ACC112 (cell line): ENCODE results near the gene CHMP3.

Experiments
- H2AFZ ChIP-seq: fragments of 200-600 bp; sonication (generic); one replicate; pipeline ENCODE4 v1.6.0; 2017; ENCODE audit warnings: antibody characterized with exemption, low read length; ENCODE audit not compliant: unreplicated experiment
- H3K27ac ChIP-seq: fragments of 200-600 bp; sonication (generic); 2 replicates; pipeline ENCODE4 v1.5.1; 2014; ENCODE audit warnings: low read depth, mild to moderate bottlenecking, antibody characterized with exemption, low read length, moderate library complexity
- H3K27me3 ChIP-seq: fragments of 200-600 bp; sonication (generic); 2 replicates; pipeline ENCODE4 v1.6.1; 2014; ENCODE audit warnings: mild to moderate bottlenecking, antibody characterized with exemption, low read length, moderate library complexity, mixed read lengths; ENCODE audit not compliant: insufficient read depth
- H3K36me3 ChIP-seq: fragments of 200-600 bp; sonication (generic); 2 replicates; pipeline ENCODE4 v1.6.1; 2016; ENCODE audit warnings: mild to moderate bottlenecking, antibody characterized with exemption, low read length, moderate library complexity, mixed read lengths; ENCODE audit not compliant: insufficient read depth
- H3K4me1 ChIP-seq: fragments of 200-600 bp; sonication (generic); one replicate; pipeline ENCODE4 v1.6.1; 2016; ENCODE audit warnings: low read length, mixed read lengths; ENCODE audit not compliant: insufficient read depth, unreplicated experiment, control insufficient read depth
- H3K4me3 ChIP-seq: fragments of 200-600 bp; sonication (generic); 2 replicates; pipeline ENCODE4 v1.5.1; 2014; ENCODE audit warnings: mild to moderate bottlenecking, low read depth, low read length
- H3K79me2 ChIP-seq: fragments of 200-600 bp; sonication (generic); one replicate; pipeline ENCODE4 v1.6.0; 2016; ENCODE audit warnings: low read length; ENCODE audit not compliant: control insufficient read depth, unreplicated experiment, insufficient read depth

CHMP3 gene

GRCh38 chr2:86533589-86533988, 29.7 kb downstream of the CHMP3 start:
- peaks cover 20% of the 10 kb centered on the region for H3K36me3 ChIP-seq
- no peak overlapping the region for H3K27ac ChIP-seq
- no peaks in the 10 kb centered on the region for H3K27me3 ChIP-seq
- H2AFZ ChIP-seq, result no peak overlapping the region
- no peak overlapping the region for H3K4me3 ChIP-seq
- no peaks in the 10 kb centered on the region for H3K4me1 ChIP-seq
- H3K79me2 ChIP-seq, result no peaks in the 10 kb centered on the region

- no peaks in the 10 kb centered on the region for H3K4me1 ChIP-seq
- H3K27ac ChIP-seq, result no peak overlapping the region
- no peak overlapping the region for H3K4me3 ChIP-seq
- H3K36me3 ChIP-seq, result peaks cover 7% of the 10 kb centered on the region; the same call in 1 of the 2 replicates
- H3K79me2 ChIP-seq, result no peaks in the 10 kb centered on the region
- no peak overlapping the region for H2AFZ ChIP-seq
- H3K27me3 ChIP-seq, result no peaks in the 10 kb centered on the region
Measured at GRCh38 chr2:86525421-86526340, 37.6 kb downstream of the CHMP3 start.

GRCh38 chr2:86523491-86523890, 39.8 kb downstream of the CHMP3 start:
- peaks cover 13% of the 10 kb centered on the region; the same call in 1 of the 2 replicates for H3K36me3 ChIP-seq
- H3K4me3 ChIP-seq, result no peak overlapping the region

GRCh38 chr2:86522711-86523110, 40.5 kb downstream of the CHMP3 start:
- H3K4me1 ChIP-seq, result no peaks in the 10 kb centered on the region
- no peak overlapping the region for H2AFZ ChIP-seq
- H3K79me2 ChIP-seq, result no peaks in the 10 kb centered on the region
- H3K27ac ChIP-seq, result no peak overlapping the region
- no peak overlapping the region for H3K4me3 ChIP-seq
- peaks cover 13% of the 10 kb centered on the region; the same call in 1 of the 2 replicates for H3K36me3 ChIP-seq
- no peaks in the 10 kb centered on the region for H3K27me3 ChIP-seq

More at GRCh38 chr2:86523491-86523890, 39.8 kb downstream of the CHMP3 start:
- Histone ChIP-seq H2AFZ (no peak overlapping the region), H3K27ac (no peak overlapping the region), H3K27me3 (no peaks in the 10 kb centered on the region), H3K79me2 (no peaks in the 10 kb centered on the region), H3K4me1 (no peaks in the 10 kb centered on the region)

GRCh38 chr2:86521922-86522321, 41.3 kb downstream of the CHMP3 start:
- Histone ChIP-seq H3K27ac (no peak overlapping the region), H3K79me2 (no peaks in the 10 kb centered on the region), H3K27me3 (no peaks in the 10 kb centered on the region), H2AFZ (no peak overlapping the region), H3K36me3 (peaks cover 13% of the 10 kb centered on the region; the same call in 1 of the 2 replicates), H3K4me3 (no peak overlapping the region), H3K4me1 (no peaks in the 10 kb centered on the region)

GRCh38 chr2:86520153-86520552, 43.1 kb downstream of the CHMP3 start:
- no peak overlapping the region for H3K4me3 ChIP-seq
- no peaks in the 10 kb centered on the region for H3K4me1 ChIP-seq
- no peaks in the 10 kb centered on the region for H3K79me2 ChIP-seq
- H3K27ac ChIP-seq, result no peak overlapping the region
- H2AFZ ChIP-seq, result no peak overlapping the region
- H3K36me3 ChIP-seq, result peaks cover 7% of the 10 kb centered on the region; the same call in 1 of the 2 replicates
- no peaks in the 10 kb centered on the region for H3K27me3 ChIP-seq

- Histone ChIP-seq H3K79me2 (no peaks in the 10 kb centered on the region), H3K27ac (no peak overlapping the region), H3K4me1 (no peaks in the 10 kb centered on the region), H3K36me3 (peaks cover 7% of the 10 kb centered on the region; the same call in 1 of the 2 replicates), H3K27me3 (no peaks in the 10 kb centered on the region), H2AFZ (no peak overlapping the region), H3K4me3 (no peak overlapping the region)
Measured at GRCh38 chr2:86519349-86519748, 43.9 kb downstream of the CHMP3 start.

- no peaks in the 10 kb centered on the region for H3K79me2 ChIP-seq
- H3K4me1 ChIP-seq, result no peaks in the 10 kb centered on the region
- H3K27me3 ChIP-seq, result no peaks in the 10 kb centered on the region
- peaks cover 7% of the 10 kb centered on the region; the same call in 1 of the 2 replicates for H3K36me3 ChIP-seq
- no peak overlapping the region for H2AFZ ChIP-seq
- no peak overlapping the region for H3K4me3 ChIP-seq
- H3K27ac ChIP-seq, result no peak overlapping the region
Measured at GRCh38 chr2:86518481-86518880, 44.8 kb downstream of the CHMP3 start.

- 0 out of 2 replicates have a peak, but pooled peaks cover under 1% of the 10 kb centered on the region for H3K36me3 ChIP-seq
- H3K4me1 ChIP-seq, result no peaks in the 10 kb centered on the region
- H2AFZ ChIP-seq, result no peak overlapping the region
- H3K27me3 ChIP-seq, result no peaks in the 10 kb centered on the region
- no peaks in the 10 kb centered on the region for H3K79me2 ChIP-seq
- H3K27ac ChIP-seq, result no peak overlapping the region
- H3K4me3 ChIP-seq, result no peak overlapping the region
Measured at GRCh38 chr2:86513948-86514660, 49.1 kb downstream of the CHMP3 start.

- Histone ChIP-seq H3K4me3 (no peak overlapping the region), H2AFZ (no peak overlapping the region), H3K27me3 (no peaks in the 10 kb centered on the region), H3K36me3 (peaks cover 5% of the 10 kb centered on the region; the same call in 1 of the 2 replicates), H3K79me2 (no peaks in the 10 kb centered on the region), H3K4me1 (no peaks in the 10 kb centered on the region), H3K27ac (no peak overlapping the region)
Measured at GRCh38 chr2:86512892-86513291, 50.4 kb downstream of the CHMP3 start.
